HG02571 (cell line): ENCODE measurements around the gene PILRB.
"Not testable (repeated sequence)": the region's sequence is repeated elsewhere in the genome, so short reads cannot be mapped to it uniquely, and the experiment has no call there.

ENCODE experiments used
- ATAC-seq: cut with Tn5 transposase; IDR thresholded peaks from one replicate; pipeline ENCODE4 v1.9.1; 2021; ENCODE audit warnings: mild to moderate bottlenecking, moderate library complexity; ENCODE audit not compliant: unreplicated experiment

PILRB gene

GRCh38 chr7:100373870-100374598 is 16.1 kb downstream of the PILRB start:
- not testable (repeated sequence) for ATAC-seq

GRCh38 chr7:100374601-100375000 is 16.7 kb downstream of the PILRB start:
- no peak for ATAC-seq

GRCh38 chr7:100376066-100376465 is 18.1 kb downstream of the PILRB start:
- ATAC-seq: no peak

GRCh38 chr7:100378114-100378755 is 20.3 kb downstream of the PILRB start:
- no peak for ATAC-seq

GRCh38 chr7:100380196-100380595 is 22.3 kb downstream of the PILRB start:
- ATAC-seq: no peak

GRCh38 chr7:100381531-100382233 is 23.8 kb downstream of the PILRB start:
- not testable (repeated sequence) for ATAC-seq

- ATAC-seq: not testable (repeated sequence)
These were observed 24.4 kb downstream of the PILRB start for GRCh38 chr7:100382234-100382853.

- ATAC-seq: no peak
These were observed 26.8 kb downstream of the PILRB start for GRCh38 chr7:100384628-100385294.

- no peak for ATAC-seq
These were observed 29.0 kb downstream of the PILRB start for GRCh38 chr7:100386940-100387339.

GRCh38 chr7:100387695-100388094 is 29.8 kb downstream of the PILRB start:
- ATAC-seq: no peak

- no peak for ATAC-seq
These were observed 31.6 kb downstream of the PILRB start for GRCh38 chr7:100389437-100390088.

GRCh38 chr7:100390286-100391009 is 32.5 kb downstream of the PILRB start:
- no peak for ATAC-seq

GRCh38 chr7:100393233-100393905 is 35.5 kb downstream of the PILRB start:
- no peak for ATAC-seq

GRCh38 chr7:100394077-100394476 is 36.2 kb downstream of the PILRB start:
- ATAC-seq: no peak

GRCh38 chr7:100396421-100396982 is 38.6 kb downstream of the PILRB start:
- peak; percentile 84 for ATAC-seq

GRCh38 chr7:100397315-100398081 is 39.6 kb downstream of the PILRB start:
- no peak for ATAC-seq

GRCh38 chr7:100398239-100398638 is 40.3 kb downstream of the PILRB start:
- no peak for ATAC-seq

GRCh38 chr7:100400041-100400440 is 42.1 kb downstream of the PILRB start:
- no peak for ATAC-seq
